NCI-H69 (cell line): ENCODE measurements around the gene DNAH17.
"Not testable (repeated sequence)": the region's sequence is repeated elsewhere in the genome, so short reads cannot be mapped to it uniquely, and the experiment has no call there.

Experiments
- DNase-seq: peaks from one replicate; lab custom pipeline; 2025; lab: John Stamatoyannopoulos, UW

The DNAH17 gene

DNA sequence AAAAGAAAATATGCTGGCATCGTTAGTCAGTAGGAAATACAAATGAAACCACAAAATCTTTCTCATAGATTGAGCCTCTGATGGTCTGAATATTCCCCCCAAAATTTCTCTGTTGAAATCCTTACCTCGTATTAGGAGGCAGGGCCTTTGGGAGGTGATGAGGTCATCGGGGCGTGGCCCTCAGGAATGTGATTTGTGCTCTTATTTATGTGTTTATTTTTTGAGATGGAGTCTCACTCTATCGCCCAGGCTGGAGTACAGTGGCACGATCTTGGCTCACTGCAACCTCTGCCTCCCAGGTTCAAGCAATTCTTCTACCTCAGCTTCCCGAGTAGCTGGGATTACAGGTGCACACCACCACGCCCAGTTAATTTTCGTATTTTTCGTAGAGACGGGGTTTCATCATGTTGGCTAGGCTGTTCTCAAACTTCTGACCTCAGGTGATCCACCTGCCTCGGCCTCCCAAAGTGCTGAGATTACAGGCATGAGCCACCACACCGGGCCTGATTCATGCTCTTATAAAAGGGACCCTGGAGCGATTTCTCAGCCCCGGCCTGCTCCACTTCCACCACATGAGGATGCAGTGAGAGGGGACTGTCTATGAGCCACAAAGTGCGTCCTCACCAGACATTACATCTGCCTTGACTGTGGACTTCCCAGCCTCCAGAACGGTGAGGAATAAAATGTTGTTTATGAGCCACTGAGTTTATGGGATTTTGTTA lies 53.1 kb downstream of the DNAH17 start:
- no peak for DNase-seq

- no peak for DNase-seq
These were observed 55.0 kb downstream of the DNAH17 start for GRCh38 chr17:78522031-78522809.

DNA sequence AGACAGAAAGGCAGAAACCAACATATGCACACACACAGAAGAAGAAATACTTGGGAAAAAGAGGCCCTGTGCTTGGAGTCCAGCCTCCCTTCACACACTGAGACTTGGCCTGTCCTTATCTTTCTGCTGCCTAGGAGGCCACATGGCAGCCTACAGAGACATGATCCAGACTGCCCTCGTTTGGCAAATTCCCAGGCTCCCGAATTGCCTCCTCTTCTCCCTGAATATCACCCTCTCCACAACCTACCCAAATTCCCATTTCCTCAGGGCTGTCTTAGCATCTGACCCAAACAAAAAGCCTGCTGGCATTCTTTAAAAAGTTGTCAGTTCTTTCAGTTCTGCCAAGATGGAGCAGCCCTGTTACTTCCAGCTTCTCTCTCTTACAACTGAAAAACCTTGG lies 59.8 kb downstream of the DNAH17 start:
- DNase-seq = no peak

DNA sequence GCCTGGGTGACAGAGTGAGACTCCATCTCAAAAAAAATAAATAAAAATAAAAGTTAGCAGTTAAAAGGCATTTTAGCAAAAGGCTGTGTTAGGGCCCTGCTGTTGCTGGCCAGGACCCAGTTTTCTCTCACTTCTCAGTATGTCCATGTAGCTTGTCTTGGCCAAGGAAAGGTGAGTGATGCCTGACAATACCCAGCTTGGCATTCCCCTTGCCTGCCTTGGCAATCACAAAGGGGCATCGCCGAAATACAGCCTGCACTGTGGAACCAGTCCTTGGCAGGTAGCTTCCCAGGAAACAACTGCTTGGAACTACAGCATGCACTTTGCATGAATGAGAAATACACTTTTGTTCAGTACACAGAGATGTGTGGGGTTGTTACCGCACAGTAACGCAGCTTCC lies 61.7 kb downstream of the DNAH17 start:
- no peak for DNase-seq

DNA sequence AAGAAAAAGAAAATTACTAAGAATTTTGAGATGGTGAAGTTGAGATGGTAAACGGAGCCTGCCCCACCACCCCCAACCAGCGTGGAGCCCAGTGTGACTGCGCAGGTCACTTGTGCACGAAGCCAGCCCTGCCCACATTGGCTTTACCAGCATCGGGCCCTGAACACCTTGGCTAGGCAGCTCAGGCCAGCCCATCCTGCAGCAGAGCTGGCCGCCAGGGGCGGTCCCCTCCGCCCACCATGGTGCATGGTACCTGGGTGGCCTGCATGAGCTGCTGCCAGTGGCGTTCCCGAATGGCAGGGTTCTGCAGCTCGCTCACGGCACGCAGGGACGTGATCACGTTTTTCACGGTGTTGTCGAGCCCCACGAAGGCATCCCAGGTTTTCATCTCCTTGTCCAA lies 62.7 kb downstream of the DNAH17 start:
- DNase-seq = no peak

- DNase-seq = no peak
These were observed 64.2 kb downstream of the DNAH17 start for GRCh38 chr17:78512976-78513375.

DNA sequence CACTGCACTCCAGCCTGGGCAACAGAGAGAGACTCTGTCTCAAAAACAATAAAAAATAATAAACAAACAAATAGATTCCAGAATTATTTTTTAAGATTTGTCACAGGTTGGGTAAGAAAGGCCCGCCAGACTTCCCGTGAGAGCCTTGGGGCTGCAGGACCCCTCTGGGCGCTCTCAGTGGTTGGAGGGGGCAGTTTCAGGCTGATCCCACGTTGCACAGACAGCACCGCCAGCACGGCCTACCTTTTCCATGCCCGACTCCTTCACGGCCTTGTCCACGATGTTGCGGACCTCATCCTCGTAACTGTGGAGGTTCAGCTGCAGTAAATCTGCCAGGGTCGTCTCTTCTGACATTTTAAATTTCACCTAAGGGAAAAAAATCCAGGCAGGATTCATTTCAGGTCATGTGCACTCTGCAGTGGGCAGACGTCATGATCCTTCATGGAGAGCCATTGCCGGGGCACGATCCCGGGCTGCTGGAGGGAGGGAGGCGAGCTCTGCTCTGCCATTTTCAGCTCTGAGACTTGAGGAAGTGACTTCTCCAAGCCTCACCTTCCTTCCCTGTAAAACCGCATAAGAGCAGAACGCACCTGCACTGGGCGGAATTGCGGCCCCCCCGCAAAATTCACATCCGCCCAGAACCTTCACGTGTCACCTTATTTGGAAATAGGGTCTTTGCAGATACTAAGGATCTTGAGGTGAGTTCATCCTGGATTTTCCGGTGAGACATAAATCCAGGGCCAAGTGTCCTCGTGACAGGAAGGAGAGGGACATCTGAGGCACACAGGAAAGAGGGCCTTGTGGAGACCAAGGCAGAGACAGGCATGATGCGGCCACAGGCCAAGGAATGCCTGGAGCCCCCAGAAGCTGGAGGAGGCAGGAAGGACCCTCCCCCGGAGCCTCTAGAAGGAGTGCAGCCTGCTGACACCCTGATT lies 66.8 kb downstream of the DNAH17 start:
- no peak for DNase-seq

GRCh38 chr17:78507526-78507925 lies 69.7 kb downstream of the DNAH17 start:
- DNase-seq = no peak

GRCh38 chr17:78506454-78507309 lies 70.5 kb downstream of the DNAH17 start:
- no peak for DNase-seq

DNA sequence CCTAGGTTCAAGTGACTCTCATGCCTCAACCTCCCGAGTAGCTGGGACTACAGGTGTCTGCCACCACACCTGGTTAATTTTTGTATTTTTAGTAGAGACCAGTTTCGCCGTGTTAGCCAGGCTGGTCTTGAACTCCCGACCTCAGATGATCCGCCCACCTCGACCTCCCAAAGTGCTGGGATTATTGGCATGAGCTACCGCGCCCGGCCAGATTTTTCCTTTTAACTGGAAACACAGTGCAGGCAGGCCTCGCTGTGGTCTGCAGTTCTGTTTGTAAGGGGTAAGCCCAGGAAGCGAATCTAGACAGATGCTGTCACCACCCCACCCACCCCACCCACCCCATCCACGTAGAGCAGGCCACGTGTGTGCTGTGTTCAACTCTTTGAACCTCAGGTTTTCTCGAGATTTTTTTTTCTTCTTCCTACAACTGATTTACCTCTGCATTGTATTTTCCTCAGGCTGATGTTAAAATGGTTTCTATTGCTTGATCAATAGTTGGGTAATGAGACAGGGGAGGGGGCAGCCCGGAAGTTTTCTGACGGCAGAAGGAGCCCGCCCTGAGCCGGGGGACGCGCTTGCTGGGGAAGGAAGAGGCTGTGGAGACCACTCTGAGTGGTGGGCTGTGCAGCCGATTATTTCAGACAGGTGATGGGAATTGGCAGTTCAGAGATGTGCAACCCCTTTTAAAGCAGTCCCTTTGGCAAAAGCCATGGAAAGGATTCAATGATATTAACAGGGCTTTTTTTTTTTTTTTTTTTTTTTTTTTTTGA lies 72.9 kb downstream of the DNAH17 start:
- no peak for DNase-seq

DNA sequence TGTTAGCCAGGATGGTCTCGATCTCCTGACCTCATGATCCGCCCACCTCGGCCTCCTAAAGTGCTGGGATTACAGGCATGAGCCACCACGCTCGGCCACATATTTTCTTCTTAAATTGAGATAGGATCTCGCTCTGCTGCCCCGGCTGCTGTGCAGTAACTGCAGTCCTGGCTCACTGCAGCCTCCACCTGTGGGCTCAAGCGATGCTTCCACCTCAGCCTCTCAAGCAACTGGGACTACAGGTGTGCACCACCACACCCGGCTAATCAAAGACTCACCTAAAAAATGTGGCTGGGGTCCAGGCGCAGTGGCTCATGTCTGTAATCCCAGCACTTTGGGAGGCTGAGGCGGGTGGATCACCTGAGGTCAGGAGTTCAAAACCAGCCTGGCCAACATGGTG lies 73.8 kb downstream of the DNAH17 start:
- not testable (repeated sequence) for DNase-seq

- no peak for DNase-seq
These were observed 74.5 kb downstream of the DNAH17 start for GRCh38 chr17:78502611-78503148.

GRCh38 chr17:78501241-78502036 lies 75.8 kb downstream of the DNAH17 start:
- no peak for DNase-seq

DNA sequence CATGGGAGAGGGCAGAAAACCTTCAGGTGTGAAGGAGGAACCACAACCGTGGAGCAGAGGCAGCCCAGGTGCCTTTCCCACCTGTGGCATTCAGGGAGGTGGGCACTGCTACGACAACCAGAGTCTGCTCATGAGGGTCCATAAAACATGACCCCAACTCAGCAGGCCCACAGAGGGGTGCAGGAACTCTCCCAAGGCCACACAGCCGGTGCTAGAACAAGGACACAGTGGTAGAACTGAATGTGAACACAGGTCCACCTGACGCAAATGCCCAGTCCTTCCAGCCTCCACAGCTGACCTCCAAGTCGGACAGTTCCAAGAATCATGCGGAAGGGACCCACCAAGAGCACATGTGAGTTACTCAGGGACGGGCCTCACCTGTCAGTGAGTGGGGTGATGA lies 76.4 kb downstream of the DNAH17 start:
- DNase-seq = no peak

- no peak for DNase-seq
These were observed 77.3 kb downstream of the DNAH17 start for GRCh38 chr17:78499715-78500540.

DNA sequence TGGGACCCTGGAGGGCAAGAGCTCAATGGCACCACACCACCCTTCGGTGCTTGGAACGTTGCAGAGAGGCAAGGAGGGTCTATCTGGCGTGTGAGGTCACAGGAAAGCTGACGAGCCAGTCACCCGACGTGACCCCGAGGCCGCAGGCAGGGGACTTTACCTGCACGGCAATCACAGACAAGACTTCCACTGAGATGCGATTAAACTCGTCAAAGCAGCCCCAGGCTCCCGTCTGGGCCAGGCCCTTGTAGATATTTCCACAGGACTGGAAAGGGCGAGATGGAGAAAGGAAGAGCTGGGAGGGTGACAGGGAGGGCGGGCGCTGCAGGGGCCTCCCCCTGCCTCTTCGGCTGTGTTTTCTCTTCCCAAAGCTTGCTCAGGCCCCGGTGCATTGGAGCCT lies 78.3 kb downstream of the DNAH17 start:
- DNase-seq = no peak

- DNase-seq = peak; percentile 74
These were observed 80.1 kb downstream of the DNAH17 start for GRCh38 chr17:78497115-78497540.

GRCh38 chr17:78496311-78496710 lies 80.9 kb downstream of the DNAH17 start:
- DNase-seq = no peak

DNA sequence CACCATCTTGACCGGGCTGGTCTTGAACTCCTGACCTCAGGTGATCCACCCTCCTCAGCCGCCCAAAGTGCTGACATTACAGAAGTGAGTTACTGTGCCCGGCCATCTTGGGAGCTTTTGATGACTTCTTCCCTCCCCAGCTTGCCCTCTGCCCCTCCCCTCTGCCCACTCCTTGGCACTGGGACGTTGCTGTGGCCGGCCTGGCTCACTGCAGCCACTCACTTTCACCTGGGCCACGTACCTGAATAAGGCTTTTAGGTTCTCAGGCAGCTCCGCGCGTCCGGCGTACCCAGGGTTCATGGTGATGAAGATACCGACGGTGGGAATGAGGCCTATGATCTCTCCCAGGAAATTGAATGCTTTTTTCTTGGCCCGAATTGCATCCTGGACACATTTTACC lies 81.6 kb downstream of the DNAH17 start:
- no peak for DNase-seq
